Skeletal muscle satellite cell (primary cell): Measurements from ENCODE around the gene CARHSP1.
A peak's percentile ranks its signal among the peaks of the same experiment; 100 is the strongest.

ENCODE experiments used
- H3K27me3 ChIP-seq: 2 replicates; pipeline ENCODE4 v1.7.0; 2013; ENCODE audit warnings: low read length; ENCODE audit not compliant: control insufficient read depth, insufficient read depth
- H3K36me3 ChIP-seq: 2 replicates; pipeline ENCODE4 v1.7.0; 2013; ENCODE audit warnings: mild to moderate bottlenecking, control low read depth, low read length; ENCODE audit not compliant: insufficient read depth
- H3K4me1 ChIP-seq: 2 replicates; pipeline ENCODE4 v1.7.0; 2013; ENCODE audit warnings: low read length; ENCODE audit not compliant: control insufficient read depth, insufficient read depth
- H3K4me2 ChIP-seq: 2 replicates; pipeline ENCODE4 v1.7.0; 2013; ENCODE audit warnings: mild to moderate bottlenecking, low read length
- H3K4me3 ChIP-seq: 2 replicates; pipeline ENCODE4 v1.7.0; 2013; ENCODE audit warnings: low read length
- H3K9ac ChIP-seq: 2 replicates; pipeline ENCODE4 v1.7.0; 2013; ENCODE audit warnings: mild to moderate bottlenecking, low read depth, low read length, moderate library complexity
- H3K9me3 ChIP-seq: replicated peaks from 2 replicates; pipeline ENCODE4 v1.7.0; 2013; ENCODE audit warnings: mild to moderate bottlenecking, control low read depth, low read length

The CARHSP1 gene

GRCh38 chr16:8890549-8890921 lies 21.7 kb upstream of the CARHSP1 start:
- H3K36me3 ChIP-seq: peaks cover 74% of the 10 kb centered on the region
- no peak overlapping the region for H3K9ac ChIP-seq
- H3K4me3 ChIP-seq: no peak overlapping the region
- H3K27me3 ChIP-seq: no peaks in the 10 kb centered on the region
- H3K4me2 ChIP-seq: no peak overlapping the region
- no peaks in the 10 kb centered on the region for H3K9me3 ChIP-seq
- peaks cover 34% of the 10 kb centered on the region for H3K4me1 ChIP-seq

DNA sequence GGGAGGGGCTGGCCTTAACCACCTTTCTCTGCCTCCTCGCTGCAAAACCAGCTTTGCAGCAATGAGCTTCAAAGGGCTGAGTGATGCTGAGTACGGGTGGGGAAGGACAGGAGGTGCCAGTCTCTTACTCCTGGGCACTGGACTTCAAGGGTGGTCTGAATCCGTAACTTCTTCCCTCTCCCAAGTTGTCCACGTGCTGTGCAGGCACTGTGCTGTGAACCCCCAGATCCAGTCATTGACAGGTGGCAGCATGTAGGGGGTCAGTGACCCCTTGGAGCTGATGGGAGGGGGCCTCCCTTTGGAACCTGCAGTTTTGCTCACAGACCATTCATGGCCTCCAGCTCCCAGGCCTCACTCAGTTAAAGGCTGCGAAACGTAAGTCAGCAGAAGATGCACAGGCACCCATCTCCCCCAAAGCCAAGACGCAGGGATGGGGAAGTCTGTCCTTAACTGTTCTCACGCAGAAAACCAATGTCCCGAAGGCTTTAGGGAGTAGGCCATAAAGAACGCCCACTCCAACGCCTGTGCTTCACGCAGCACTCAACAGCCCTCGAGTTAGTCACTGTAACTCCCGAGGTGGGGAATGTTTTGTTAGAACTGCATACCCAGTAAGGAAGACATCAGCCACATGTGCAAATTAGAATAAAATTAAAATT lies 21.2 kb upstream of the CARHSP1 start:
- no peak overlapping the region for H3K9ac ChIP-seq
- no peak overlapping the region for H3K4me3 ChIP-seq
- H3K9me3 ChIP-seq: no peaks in the 10 kb centered on the region
- no peaks in the 10 kb centered on the region for H3K27me3 ChIP-seq
- H3K36me3 ChIP-seq: peaks cover 69% of the 10 kb centered on the region
- no peak overlapping the region for H3K4me2 ChIP-seq
- H3K4me1 ChIP-seq: peaks cover 39% of the 10 kb centered on the region

DNA sequence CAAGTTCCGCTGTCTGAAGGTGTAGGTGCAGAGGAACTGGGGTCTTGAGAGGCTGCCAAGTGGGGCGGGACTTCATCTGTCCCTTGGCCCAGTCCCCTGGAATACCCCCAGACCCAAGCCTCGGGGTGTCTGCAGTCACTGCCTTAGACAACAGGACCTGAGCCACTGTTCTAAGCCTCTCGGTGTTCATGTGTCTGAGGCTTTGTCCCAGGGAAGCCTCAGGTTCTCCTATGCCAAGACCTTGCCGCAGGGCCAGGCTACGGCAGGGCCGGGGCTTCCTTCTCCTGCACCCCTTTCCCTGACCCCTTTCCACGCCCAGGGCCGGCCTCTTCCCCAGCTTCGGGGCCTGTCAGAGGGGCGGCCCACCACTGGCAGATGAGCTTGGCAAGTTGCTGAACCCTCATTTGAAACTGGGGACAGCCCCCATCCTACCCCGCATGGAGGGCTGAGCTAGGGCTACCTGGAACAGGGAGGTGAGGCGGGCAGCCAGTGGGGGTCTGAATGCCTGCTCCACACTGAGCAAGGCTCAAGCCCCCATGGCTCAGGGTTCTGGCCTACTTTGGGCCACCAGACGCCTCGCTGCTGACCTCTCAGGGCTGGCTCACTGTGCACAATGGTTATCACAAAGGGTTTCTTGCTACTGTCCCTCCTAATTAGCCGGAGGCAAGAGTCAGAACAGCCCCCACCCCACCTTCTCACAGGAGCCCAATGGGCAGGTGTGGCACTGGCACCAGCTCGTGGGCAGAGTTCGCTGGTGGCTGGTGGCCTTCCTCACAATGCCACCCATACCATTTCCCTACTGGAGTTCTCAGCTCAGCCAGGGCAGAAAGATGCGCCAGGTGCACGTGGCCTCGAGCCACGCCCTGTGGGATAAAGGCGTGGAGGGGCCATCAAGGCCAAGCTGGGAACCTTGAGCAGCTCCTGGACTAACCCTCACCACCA lies 20.4 kb upstream of the CARHSP1 start:
- Histone ChIP-seq H3K4me1 (peaks cover 46% of the 10 kb centered on the region), H3K4me2 (no peak overlapping the region), H3K9ac (no peak overlapping the region), H3K4me3 (no peak overlapping the region), H3K27me3 (no peaks in the 10 kb centered on the region), H3K9me3 (no peaks in the 10 kb centered on the region), H3K36me3 (peaks cover 61% of the 10 kb centered on the region)

- Histone ChIP-seq H3K9ac (no peak overlapping the region), H3K36me3 (peaks cover 49% of the 10 kb centered on the region), H3K4me2 (peak overlapping the region; percentile 34), H3K4me1 (peaks cover 49% of the 10 kb centered on the region), H3K27me3 (no peaks in the 10 kb centered on the region), H3K9me3 (no peaks in the 10 kb centered on the region), H3K4me3 (no peak overlapping the region)
These were observed 19.2 kb upstream of the CARHSP1 start for GRCh38 chr16:8887952-8888560.

- H3K9ac ChIP-seq: no peak overlapping the region
- peaks cover 49% of the 10 kb centered on the region for H3K4me1 ChIP-seq
- peaks cover 42% of the 10 kb centered on the region for H3K36me3 ChIP-seq
- H3K4me2 ChIP-seq: no peak overlapping the region
- H3K9me3 ChIP-seq: no peaks in the 10 kb centered on the region
- H3K27me3 ChIP-seq: no peaks in the 10 kb centered on the region
- no peak overlapping the region for H3K4me3 ChIP-seq
These were observed 18.6 kb upstream of the CARHSP1 start for GRCh38 chr16:8887431-8887765.

DNA sequence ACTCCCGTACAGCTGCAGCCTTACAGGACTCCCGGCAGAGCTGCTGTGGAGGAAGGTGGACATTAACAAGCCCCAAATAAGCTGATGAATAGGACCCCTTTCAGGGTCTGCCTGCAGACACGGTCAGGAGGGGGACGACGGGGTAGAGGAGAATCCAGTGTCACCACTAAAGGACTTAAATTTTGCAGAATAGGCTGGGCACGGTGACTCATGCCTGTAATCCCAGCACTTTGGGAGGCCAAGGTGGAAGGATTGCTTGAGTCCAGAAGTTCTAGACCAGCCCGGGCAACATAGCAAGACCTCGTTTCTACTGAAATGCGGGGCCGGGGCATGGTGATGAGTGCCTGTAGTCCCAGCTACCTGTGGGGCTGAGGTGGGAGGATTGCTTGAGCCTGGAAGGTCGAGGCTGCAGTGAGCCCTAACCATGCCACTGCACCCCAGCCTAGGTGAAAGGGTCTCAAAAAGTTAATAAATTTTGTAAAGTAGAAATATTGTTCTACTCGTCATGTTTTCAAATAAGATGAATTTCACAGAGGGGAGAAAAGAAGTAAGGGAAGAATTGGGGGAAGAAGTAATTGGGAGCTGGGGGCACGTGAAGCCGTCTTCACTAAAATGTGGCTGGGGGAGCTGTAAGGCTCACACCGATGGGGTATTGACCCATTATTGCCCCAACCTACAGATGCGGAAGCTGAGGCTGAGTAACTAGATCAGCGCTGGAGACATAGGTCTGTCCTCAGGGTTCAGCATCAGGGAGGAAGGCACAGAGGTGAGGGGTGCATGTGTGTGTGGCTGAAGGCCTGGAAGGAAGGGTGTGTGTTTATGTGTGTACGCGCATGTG lies 18.0 kb upstream of the CARHSP1 start:
- peak overlapping the region; percentile 42 for H3K9ac ChIP-seq
- H3K27me3 ChIP-seq: no peaks in the 10 kb centered on the region
- H3K4me3 ChIP-seq: no peak overlapping the region
- H3K9me3 ChIP-seq: no peaks in the 10 kb centered on the region
- peak overlapping the region; percentile 50 for H3K4me2 ChIP-seq
- peaks cover 36% of the 10 kb centered on the region for H3K36me3 ChIP-seq
- H3K4me1 ChIP-seq: peaks cover 49% of the 10 kb centered on the region

DNA sequence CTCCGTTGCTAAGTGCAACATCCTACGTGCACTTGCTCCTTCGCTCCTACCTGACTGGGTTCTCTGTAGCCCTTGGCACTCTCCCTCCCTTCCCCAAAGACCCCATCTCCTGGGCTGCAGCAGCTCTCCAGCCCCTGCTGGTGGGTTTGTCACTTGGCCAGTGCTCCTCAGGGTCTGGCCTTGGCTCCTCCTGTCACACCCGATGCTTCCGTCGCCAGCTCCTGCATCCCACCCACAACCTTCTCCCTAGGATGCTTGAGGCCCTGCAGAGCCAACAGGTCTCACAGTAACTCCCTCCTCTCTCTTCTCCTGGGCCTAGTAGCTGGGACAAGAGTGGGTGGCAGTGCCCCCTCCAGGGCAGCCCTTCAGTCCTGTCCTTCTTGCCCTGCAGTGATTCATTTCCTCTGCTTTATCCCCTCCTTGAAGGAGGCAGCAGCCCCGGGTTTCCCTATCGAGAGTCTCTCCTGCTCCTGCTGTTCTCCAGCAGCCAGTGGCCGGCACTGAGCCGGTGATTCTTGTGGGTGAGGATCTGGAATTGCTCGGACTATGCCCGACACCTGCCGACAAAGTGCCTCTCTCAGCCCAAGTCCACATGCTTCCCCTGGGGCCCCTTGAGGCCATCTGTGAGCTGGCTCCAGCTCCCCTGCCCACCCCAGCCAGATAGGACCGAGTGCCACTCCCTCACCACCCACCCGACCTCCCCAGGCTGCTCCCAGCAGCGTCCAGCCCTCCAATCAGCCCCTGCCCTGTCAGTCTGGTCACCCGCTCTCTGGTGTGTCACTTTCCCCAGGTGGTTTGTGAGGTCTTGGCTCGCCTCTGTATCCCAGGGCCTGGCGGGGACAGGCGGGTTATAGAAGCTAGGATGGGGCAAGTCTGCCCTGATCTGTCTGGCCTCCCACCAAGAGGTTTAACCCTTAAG lies 17.1 kb upstream of the CARHSP1 start:
- no peaks in the 10 kb centered on the region for H3K9me3 ChIP-seq
- H3K36me3 ChIP-seq: peaks cover 28% of the 10 kb centered on the region
- no peaks in the 10 kb centered on the region for H3K27me3 ChIP-seq
- peaks cover 49% of the 10 kb centered on the region for H3K4me1 ChIP-seq
- H3K4me2 ChIP-seq: peak overlapping the region; percentile 50
- H3K9ac ChIP-seq: peak overlapping the region; percentile 42
- H3K4me3 ChIP-seq: no peak overlapping the region

DNA sequence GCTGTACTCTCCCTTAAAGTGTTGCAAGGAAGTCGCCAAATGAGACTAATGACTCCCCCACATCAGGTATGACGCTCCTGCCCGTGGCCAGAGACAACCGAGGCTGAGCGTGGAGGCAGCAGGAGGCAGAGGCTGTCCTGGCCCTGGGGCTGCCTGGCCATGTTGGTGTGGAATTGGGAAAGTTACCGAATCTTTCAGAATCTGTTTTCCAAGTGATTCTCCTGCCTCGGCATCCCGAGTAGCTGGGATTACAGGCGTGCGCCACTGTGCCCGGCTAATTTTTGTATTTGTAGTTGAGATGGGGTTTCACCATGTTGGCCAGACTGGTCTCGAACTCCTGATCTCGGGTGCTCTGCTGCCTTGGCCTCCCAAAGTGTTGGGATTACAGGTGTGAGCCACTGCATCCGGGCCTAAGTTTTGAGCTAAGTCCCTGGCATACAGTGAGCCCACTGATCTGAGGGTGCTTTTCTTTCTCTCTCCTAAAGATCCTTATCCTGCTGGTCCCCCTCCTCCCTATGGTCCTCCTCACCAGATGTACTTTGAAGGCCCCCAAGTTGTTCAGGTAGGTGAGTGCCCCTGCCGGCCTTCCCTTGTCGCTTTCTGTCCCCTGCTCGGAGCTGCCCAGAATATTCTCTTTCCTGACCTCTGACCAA lies 14.0 kb upstream of the CARHSP1 start:
- Histone ChIP-seq H3K9ac (no peak overlapping the region), H3K4me2 (no peak overlapping the region), H3K4me1 (peaks cover 52% of the 10 kb centered on the region), H3K4me3 (no peak overlapping the region), H3K36me3 (peaks cover 9% of the 10 kb centered on the region), H3K27me3 (no peaks in the 10 kb centered on the region), H3K9me3 (no peaks in the 10 kb centered on the region)

DNA sequence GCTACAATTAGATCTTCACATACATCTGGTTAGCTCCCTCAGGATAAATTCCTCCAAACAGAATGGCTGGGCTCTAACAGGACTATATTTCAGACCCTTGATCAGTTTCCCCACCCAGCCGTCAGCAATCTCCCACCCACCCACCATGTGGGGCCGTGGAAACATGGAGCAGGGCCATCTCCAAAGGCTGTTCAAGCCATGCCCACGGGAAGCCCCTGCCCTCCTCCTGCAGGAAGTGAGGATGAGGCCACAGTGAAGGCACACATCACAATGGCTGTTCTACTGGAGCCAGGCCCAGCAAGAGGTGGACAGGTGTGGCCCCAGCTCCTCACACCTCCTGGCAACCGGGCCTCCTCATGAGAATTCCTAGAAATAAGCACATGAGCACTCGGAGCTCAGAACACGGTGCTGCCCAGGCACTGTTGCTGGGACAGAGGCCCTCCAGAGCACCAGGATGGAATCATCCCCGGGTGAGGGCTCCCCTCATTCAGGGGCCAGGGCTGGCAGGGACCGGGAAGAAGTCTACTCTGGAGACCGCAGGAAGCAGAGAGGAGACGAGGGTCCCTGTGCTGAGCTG lies 13.3 kb upstream of the CARHSP1 start, which contains the start of gene LITAFD:
Gene LITAFD (plus strand): TSS at position 311 of the 577 bp plus-strand sequence. CDS start 2,005 bp downstream, outside the sequence.
- Histone ChIP-seq H3K9ac (no peak within 1 kb of the TSS), H3K9me3 (no peaks in the 10 kb centered on the region), H3K36me3 (peaks cover 2% of the 10 kb centered on the region), H3K4me3 (no peak within 1 kb of the TSS), H3K4me2 (no peak within 1 kb of the TSS), H3K27me3 (no peaks in the 10 kb centered on the region), H3K4me1 (peaks cover 46% of the 10 kb centered on the region)
